ENCODE results near the gene NSMCE1. TPM values are rescaled to one million over a fixed set of nuclear protein-coding genes. Genes with fewer than 3 reads are reported as not detected.

NSMCE1 gene
- total RNA-seq, 8 experiments from 2014 or later, result 52.1 to 81.8 (median 59.5) TPM

GRCh38 chr16:27243725-27244362 lies 24.7 kb downstream of the NSMCE1 start:
- 75 to 100% (median 94%) methylated on average over 1 to 6 of the region's 11 CpGs; no CpG with 5 or more reads in 3 of the 10 experiments for WGBS, 10 experiments
- no peak overlapping the region for H3K4me3 ChIP-seq
- H3K4me1 ChIP-seq (replicated peaks in 1 of 2), result peaks cover 10 to 11% of the 10 kb centered on the region in 2 donors
- ATAC-seq (replicated peaks in 6 of 8), result no peak
- H3K27ac ChIP-seq, result no peak overlapping the region
- in situ Hi-C loops (cut with MboI; ENCODE audit: low pct_unique_long_range_greater_than_20kb in 2 of 9, low sequenced_read_pairs in 9 of 9, unreplicated experiment in 9 of 9), result loop anchor here in 1 of 9 experiments (25.0 kb wide), 1 partner anchor 218 kb away; no protein-coding TSS in a partner anchor

- 3 to 60% (median 30%) methylated on average over 1 to 6 of the region's 13 CpGs; no CpG with 5 or more reads in 5 of the 10 experiments for WGBS, 10 experiments
- in situ Hi-C loops (cut with MboI; ENCODE audit: low pct_unique_long_range_greater_than_20kb in 2 of 9, low sequenced_read_pairs in 9 of 9, unreplicated experiment in 9 of 9), result loop anchor here in 1 of 9 experiments (25.0 kb wide), 1 partner anchor 219 kb away; no protein-coding TSS in a partner anchor
Measured at GRCh38 chr16:27242868-27243590, 25.5 kb downstream of the NSMCE1 start.

GRCh38 chr16:27242398-27242797 lies 26.2 kb downstream of the NSMCE1 start:
- ATAC-seq (replicated peaks in 6 of 8), result no peak
- in situ Hi-C loops (cut with MboI; ENCODE audit: low pct_unique_long_range_greater_than_20kb in 2 of 9, low sequenced_read_pairs in 9 of 9, unreplicated experiment in 9 of 9), result loop anchor here in 1 of 9 experiments (25.0 kb wide), 1 partner anchor 220 kb away; no protein-coding TSS in a partner anchor
- Histone ChIP-seq H3K27ac (no peak overlapping the region), H3K4me3 (no peak overlapping the region), H3K4me1 (replicated peaks in 1 of 2) (peaks cover 10 to 13% of the 10 kb centered on the region in 2 donors)
- WGBS, 10 experiments, result 50 to 100% (median 100%) methylated on average over 1 to 2 of the region's 2 CpGs; no CpG with 5 or more reads in 4 of the 10 experiments

More at GRCh38 chr16:27242868-27243590, 25.5 kb downstream of the NSMCE1 start:
- H3K4me3 ChIP-seq, result no peak overlapping the region
- ATAC-seq (replicated peaks in 6 of 8), result peak in 7 of 8 experiments; percentile 64 to 96 (median 94)
- peaks cover 10 to 11% of the 10 kb centered on the region in 2 donors for H3K4me1 ChIP-seq (replicated peaks in 1 of 2)
- H3K27ac ChIP-seq, result no peak overlapping the region

GRCh38 chr16:27241658-27242057 lies 26.9 kb downstream of the NSMCE1 start:
- in situ Hi-C loops (cut with MboI; ENCODE audit: low pct_unique_long_range_greater_than_20kb in 2 of 9, low sequenced_read_pairs in 9 of 9, unreplicated experiment in 9 of 9), result loop anchor here in 1 of 9 experiments (25.0 kb wide), 1 partner anchor 221 kb away; no protein-coding TSS in a partner anchor
- H3K27ac ChIP-seq, result no peak overlapping the region
- H3K4me3 ChIP-seq, result no peak overlapping the region
- H3K4me1 ChIP-seq (replicated peaks in 1 of 2), result peaks cover 10 to 19% of the 10 kb centered on the region in 2 donors
- ATAC-seq (replicated peaks in 6 of 8), result no peak
- 0 to 93% (median 79%) methylated on average over 1 to 8 of the region's 13 CpGs; no CpG with 5 or more reads in 2 of the 10 experiments for WGBS, 10 experiments

GRCh38 chr16:27240948-27241531 lies 27.5 kb downstream of the NSMCE1 start:
- Histone ChIP-seq H3K4me1 (replicated peaks in 1 of 2) (peaks cover 10 to 19% of the 10 kb centered on the region in 2 donors), H3K27ac (no peak overlapping the region), H3K4me3 (no peak overlapping the region)
- 60 to 100% (median 100%) methylated on average over 1 to 4 of the region's 6 CpGs; no CpG with 5 or more reads in 4 of the 10 experiments for WGBS, 10 experiments
- in situ Hi-C loops (cut with MboI; ENCODE audit: low pct_unique_long_range_greater_than_20kb in 2 of 9, low sequenced_read_pairs in 9 of 9, unreplicated experiment in 9 of 9), result loop anchor here in 1 of 9 experiments (25.0 kb wide), 1 partner anchor 221 kb away; no protein-coding TSS in a partner anchor
- no peak for ATAC-seq (replicated peaks in 6 of 8)

GRCh38 chr16:27239906-27240655 lies 28.5 kb downstream of the NSMCE1 start:
- Histone ChIP-seq H3K27ac (no peak overlapping the region), H3K4me1 (replicated peaks in 1 of 2) (peaks cover 10 to 21% of the 10 kb centered on the region in 2 donors), H3K4me3 (no peak overlapping the region)
- in situ Hi-C loops (cut with MboI; ENCODE audit: low pct_unique_long_range_greater_than_20kb in 2 of 9, low sequenced_read_pairs in 9 of 9, unreplicated experiment in 9 of 9), result loop anchor here in 3 of 9 experiments (10.0 to 25.0 kb wide), 3 partner anchors 45 to 222 kb away; no protein-coding TSS in a partner anchor
- ATAC-seq (replicated peaks in 6 of 8), result no peak
- 46 to 100% (median 93%) methylated on average over 1 to 7 of the region's 9 CpGs; no CpG with 5 or more reads in 1 of the 10 experiments for WGBS, 10 experiments

GRCh38 chr16:27239026-27239425 lies 29.5 kb downstream of the NSMCE1 start:
- H3K27ac ChIP-seq, result no peak overlapping the region
- in situ Hi-C loops (cut with MboI; ENCODE audit: low pct_unique_long_range_greater_than_20kb in 2 of 9, low sequenced_read_pairs in 9 of 9, unreplicated experiment in 9 of 9), result loop anchor here in 3 of 9 experiments (10.0 to 25.0 kb wide), 3 partner anchors 46 to 223 kb away; no protein-coding TSS in a partner anchor
- no peak for ATAC-seq (replicated peaks in 6 of 8)
- H3K4me1 ChIP-seq (replicated peaks in 1 of 2), result peaks cover 10 to 21% of the 10 kb centered on the region in 2 donors
- 83 to 95% (median 93%) methylated on average over 4 to 5 of the region's 5 CpGs; no CpG with 5 or more reads in 7 of the 10 experiments for WGBS, 10 experiments
- no peak overlapping the region for H3K4me3 ChIP-seq

- in situ Hi-C loops (cut with MboI; ENCODE audit: low pct_unique_long_range_greater_than_20kb in 2 of 9, low sequenced_read_pairs in 9 of 9, unreplicated experiment in 9 of 9), result loop anchor here in 3 of 9 experiments (10.0 to 25.0 kb wide), 3 partner anchors 46 to 224 kb away; no protein-coding TSS in a partner anchor
- ATAC-seq (replicated peaks in 6 of 8), result no peak
- no peak overlapping the region for H3K27ac ChIP-seq
- H3K4me3 ChIP-seq, result no peak overlapping the region
- WGBS, 10 experiments, result 90 to 100% (median 100%) methylated on average over 1 to 2 of the region's 2 CpGs; no CpG with 5 or more reads in 7 of the 10 experiments
- peaks cover 10 to 21% of the 10 kb centered on the region in 2 donors for H3K4me1 ChIP-seq (replicated peaks in 1 of 2)
Measured at GRCh38 chr16:27238591-27238990, 30.0 kb downstream of the NSMCE1 start.

- ATAC-seq (replicated peaks in 6 of 8), result no peak
- H3K4me1 ChIP-seq (replicated peaks in 1 of 2), result peaks cover 5 to 17% of the 10 kb centered on the region in 2 donors
- in situ Hi-C loops (cut with MboI; ENCODE audit: low pct_unique_long_range_greater_than_20kb in 2 of 9, low sequenced_read_pairs in 9 of 9, unreplicated experiment in 9 of 9), result loop anchor here in 3 of 9 experiments (10.0 to 25.0 kb wide), 3 partner anchors 47 to 224 kb away; no protein-coding TSS in a partner anchor
- H3K27ac ChIP-seq, result no peak overlapping the region
- H3K4me3 ChIP-seq, result no peak overlapping the region
- 60 to 100% (median 91%) methylated on average over 1 to 7 of the region's 16 CpGs; no CpG with 5 or more reads in 2 of the 10 experiments for WGBS, 10 experiments
Measured at GRCh38 chr16:27238016-27238587, 30.5 kb downstream of the NSMCE1 start.

- Histone ChIP-seq H3K27ac (no peak overlapping the region), H3K4me1 (replicated peaks in 1 of 2) (peaks cover 0 to 11% of the 10 kb centered on the region in 2 donors), H3K4me3 (no peak overlapping the region)
- in situ Hi-C loops (cut with MboI; ENCODE audit: low pct_unique_long_range_greater_than_20kb in 2 of 9, low sequenced_read_pairs in 9 of 9, unreplicated experiment in 9 of 9), result loop anchor here in 3 of 9 experiments (10.0 to 25.0 kb wide), 3 partner anchors 47 to 225 kb away; no protein-coding TSS in a partner anchor
- WGBS, 10 experiments, result 53 to 100% (median 71%) methylated on average over 1 to 12 of the region's 22 CpGs; no CpG with 5 or more reads in 1 of the 10 experiments
- peak in 2 of 8 experiments; percentile 36 to 43 for ATAC-seq (replicated peaks in 6 of 8)
Measured at GRCh38 chr16:27237219-27238015, 31.2 kb downstream of the NSMCE1 start.

Measured in motor neuron (in vitro differentiated cells).